ENCODE results near the gene PHLDB2.
"Not testable (repeated sequence)": the region's sequence is repeated elsewhere in the genome, so short reads cannot be mapped to it uniquely, and the experiment has no call there.

The PHLDB2 gene

GRCh38 chr3:111859061-111859973, at the start of gene PHLDB2:
Gene PHLDB2, plus strand, starts transcription at chr3:111859265. Its CDS starts 24,813 bp downstream, at chr3:111884078.
- peak; percentile 60 for DNase-seq

GRCh38 chr3:111810909-111811308, 48.2 kb upstream of the PHLDB2 start:
- no peak for DNase-seq

GRCh38 chr3:111811811-111812210, 47.3 kb upstream of the PHLDB2 start:
- no peak for DNase-seq

GRCh38 chr3:111812701-111813100, 46.4 kb upstream of the PHLDB2 start:
- DNase-seq, result no peak

DNA sequence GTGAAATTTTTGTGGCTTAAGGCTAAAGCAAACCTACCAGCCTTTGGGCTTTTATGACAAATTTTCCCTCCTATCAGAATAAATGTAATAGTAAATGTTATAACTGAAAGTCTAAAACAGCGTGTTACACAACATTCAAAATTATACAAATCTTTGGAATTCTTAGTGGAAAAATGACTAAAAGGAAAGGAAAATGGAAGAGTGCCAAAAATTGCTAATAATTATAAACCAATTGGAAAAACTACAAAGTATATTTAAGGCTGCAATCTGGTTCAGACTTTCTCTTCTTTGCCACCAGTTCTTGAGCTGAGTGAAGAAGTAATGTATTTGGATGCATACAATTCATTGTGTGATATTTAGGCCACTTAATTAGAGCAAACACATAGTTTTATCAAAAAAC, 45.6 kb upstream of the PHLDB2 start:
- DNase-seq, result no peak

GRCh38 chr3:111813979-111814378, 45.1 kb upstream of the PHLDB2 start:
- DNase-seq, result no peak

DNA sequence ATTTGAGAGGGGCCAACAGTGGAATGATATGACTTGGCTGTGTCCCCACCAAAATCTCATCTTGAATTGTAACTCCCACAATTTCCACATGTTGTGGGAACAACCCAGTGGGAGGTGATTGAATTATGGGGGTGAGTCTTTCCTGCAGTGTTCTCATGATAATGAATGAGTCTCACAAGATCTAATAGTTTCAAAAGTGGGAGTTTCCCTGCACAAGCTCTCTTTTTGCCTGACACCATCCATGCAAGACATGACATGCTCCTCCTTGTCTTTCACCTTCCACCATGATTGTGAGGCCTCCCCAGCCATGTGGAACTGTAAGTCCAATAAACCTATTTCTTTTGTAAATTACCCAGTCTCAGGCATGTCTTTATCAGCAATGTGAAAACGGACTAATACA, 42.3 kb upstream of the PHLDB2 start:
- DNase-seq, result not testable (repeated sequence)

DNA sequence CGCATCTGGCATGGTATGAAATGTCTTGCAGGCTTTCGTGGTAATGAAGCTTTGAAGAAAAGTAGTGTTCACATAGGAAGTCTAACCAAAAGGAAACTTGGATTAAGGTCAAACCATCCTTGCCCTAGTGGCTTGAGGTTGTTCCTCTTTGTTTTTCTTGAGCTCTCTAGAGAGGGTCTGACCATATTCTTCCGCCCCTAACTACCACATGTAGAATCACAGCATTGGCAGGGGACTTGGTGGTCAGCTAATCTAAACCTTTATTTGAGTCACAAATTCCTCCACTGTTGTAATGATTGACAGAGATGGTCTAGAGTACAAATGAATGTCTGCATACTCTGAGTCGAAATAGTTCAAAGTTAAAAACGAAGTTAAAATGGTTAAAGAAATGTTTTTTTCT, 39.1 kb upstream of the PHLDB2 start:
- no peak for DNase-seq

- no peak for DNase-seq
Measured at GRCh38 chr3:111820651-111821050, 38.4 kb upstream of the PHLDB2 start.

GRCh38 chr3:111821891-111822290, 37.2 kb upstream of the PHLDB2 start:
- no peak for DNase-seq

DNA sequence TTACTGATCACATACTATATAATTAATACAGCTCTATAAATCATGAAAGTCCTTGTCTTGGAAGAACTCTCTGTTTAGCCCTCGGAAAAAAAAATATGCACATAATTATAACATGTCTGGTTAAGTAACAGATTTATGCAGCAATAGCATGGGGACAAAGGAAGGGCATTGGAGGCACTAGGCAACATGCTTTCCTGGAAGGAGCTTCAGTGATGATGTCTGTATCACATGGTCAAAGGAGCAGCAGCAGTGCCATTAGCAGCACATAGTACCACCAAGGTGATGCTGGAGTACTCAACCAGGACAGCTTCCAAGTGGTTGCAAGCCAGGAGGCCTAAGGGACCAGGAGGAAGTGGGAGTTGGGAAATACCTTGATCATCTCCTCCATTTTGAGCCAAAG, 36.3 kb upstream of the PHLDB2 start:
- no peak for DNase-seq

DNA sequence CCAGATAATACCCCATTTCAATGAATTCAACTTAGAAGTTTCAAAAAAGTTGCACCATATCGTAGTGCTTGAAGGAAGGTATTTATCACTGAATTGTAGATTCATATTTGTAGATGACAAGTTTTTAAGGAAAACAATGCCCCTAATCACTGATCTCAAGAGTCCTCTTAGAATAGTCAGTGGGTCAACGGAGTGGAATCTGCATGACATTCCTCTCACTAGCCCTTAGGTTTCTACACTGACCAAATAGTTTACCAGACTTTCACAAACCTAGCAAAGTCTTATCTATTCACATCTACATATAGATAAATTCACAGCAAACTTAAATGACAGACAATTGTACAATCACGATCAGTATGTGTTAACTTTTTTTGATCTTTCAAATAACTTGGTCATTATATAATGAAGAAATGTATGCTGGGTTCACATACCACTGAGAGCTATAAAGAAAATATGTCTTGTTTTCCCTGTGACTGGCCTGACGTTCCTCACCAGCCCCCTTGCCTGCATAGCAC, 35.7 kb upstream of the PHLDB2 start:
- DNase-seq, result no peak

- no peak for DNase-seq
Measured at GRCh38 chr3:111824351-111824750, 34.7 kb upstream of the PHLDB2 start.

DNA sequence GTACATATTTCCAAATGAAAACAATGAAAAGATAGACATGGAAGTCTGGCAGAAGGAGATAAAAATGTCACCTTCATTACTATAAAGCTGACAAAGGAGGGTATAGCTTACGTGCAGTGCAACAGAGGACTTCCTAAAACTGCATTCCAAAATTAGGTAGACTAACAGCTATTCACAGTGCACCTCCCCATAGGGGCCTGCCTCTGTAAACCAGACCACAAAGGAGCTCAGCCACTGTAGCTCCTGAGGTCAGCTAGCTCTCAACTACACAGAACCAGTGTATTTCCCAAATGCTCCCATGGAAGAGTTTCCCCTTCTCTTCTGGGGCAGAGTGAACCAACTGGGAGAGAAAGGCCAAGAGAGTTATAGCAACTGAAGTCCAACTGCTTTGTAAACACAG, 31.2 kb upstream of the PHLDB2 start:
- DNase-seq, result no peak

DNA sequence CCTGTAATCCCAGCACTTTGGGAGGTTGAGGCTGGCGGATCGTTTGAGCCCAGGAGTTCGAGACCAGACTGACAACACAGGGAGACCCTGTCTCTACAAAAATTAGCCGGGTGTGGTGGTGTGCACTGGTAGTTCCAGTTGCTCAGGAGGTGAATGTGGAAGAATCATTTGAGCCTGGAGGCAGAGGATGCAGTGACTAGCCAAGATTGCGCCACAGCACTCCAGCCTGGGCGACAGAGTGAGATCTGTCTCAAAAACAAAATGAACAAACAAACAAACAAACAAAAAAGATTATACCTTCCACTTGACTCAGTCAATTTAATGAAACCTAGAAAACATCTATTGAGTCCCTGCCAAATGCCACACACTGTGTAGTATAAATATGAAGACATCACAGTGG, 30.5 kb upstream of the PHLDB2 start:
- no peak for DNase-seq

GRCh38 chr3:111829023-111829422, 30.0 kb upstream of the PHLDB2 start:
- DNase-seq, result no peak

DNA sequence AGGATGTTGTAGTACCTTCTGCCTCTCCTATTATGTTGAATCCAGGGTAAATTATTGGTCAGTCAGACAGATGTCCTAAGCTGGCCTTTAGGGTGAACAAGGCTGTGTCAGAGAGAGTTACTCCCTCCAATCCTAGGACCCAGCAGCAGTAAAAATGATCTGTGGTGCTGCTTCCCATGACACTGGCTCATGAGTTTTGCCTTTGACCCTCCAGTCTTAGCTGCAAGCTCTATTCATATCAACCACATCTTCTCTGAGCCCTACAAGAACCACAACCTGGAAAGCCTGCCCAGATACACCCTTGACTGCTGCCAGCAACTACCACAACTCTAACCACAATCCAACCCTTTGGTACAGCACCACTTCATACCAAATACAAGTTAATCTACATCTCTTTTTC, 27.2 kb upstream of the PHLDB2 start:
- no peak for DNase-seq

- DNase-seq, result no peak
Measured at GRCh38 chr3:111837112-111837511, 22.0 kb upstream of the PHLDB2 start.

DNA sequence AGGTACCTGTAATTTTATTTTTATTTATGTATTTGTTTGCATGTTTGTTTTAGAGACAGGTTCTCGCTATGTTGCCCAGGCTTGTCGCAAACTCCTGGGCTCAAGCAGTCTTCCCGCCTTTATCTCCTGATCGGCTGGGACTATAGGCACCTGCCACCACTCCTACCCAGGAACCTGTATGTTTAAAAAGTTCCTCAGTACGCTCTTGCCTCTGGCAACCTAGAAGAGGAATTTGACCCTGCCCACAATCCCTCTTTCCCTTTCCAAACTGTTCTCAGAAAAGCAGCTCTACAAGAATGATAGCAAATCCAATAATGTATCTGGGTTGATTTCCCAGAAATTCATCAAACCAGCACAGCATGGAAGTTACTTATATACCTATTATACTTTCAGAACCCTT, 20.9 kb upstream of the PHLDB2 start:
- no peak for DNase-seq

- no peak for DNase-seq
Measured at GRCh38 chr3:111846039-111846438, 13.0 kb upstream of the PHLDB2 start.

GRCh38 chr3:111846717-111847116, 12.3 kb upstream of the PHLDB2 start:
- no peak for DNase-seq

GRCh38 chr3:111848283-111848682, 10.8 kb upstream of the PHLDB2 start:
- DNase-seq, result no peak

- DNase-seq, result no peak
Measured at GRCh38 chr3:111848778-111849177, 10.3 kb upstream of the PHLDB2 start.

GRCh38 chr3:111850537-111850936, 8.5 kb upstream of the PHLDB2 start:
- no peak for DNase-seq

DNA sequence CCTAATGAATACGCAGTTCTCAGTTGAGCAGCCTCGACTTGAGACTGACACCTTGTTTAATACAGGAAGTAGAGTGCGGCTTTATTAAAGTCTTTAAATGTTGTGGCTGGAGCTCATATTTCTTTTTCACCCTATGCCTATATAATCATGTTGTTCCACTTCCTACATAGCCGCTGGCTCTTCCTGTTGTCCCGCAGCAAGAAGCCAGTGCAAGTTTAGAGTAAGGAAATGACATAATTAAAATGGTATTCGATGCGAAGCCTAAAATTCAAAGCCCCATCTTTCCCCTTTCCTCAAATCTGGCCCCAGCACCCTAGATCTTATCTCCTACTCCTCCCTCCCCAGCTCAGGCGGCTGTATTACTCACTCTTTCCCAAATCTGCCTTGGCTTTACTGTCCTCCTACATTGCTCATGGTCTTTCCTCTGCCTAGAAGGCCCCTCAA, 7.5 kb upstream of the PHLDB2 start:
- no peak for DNase-seq
